HT-29 (cell line): ENCODE data around the gene SPSB1. TPM values are rescaled to one million over a fixed set of nuclear protein-coding genes. Genes with fewer than 3 reads are reported as not detected.

Experiments used
- DNase-seq: peaks from one replicate; pipeline ENCODE4 v3.0.0-alpha.2; 2015; ENCODE audit warnings: low spot score
- total RNA-seq: library from RNA; depleted of rRNA; stranded (reverse); fragments of >200 nt; shearing (Covaris generic); gene quantifications from 2 replicates; pipeline ENCODE4 v1.2.3, GENCODE V29; 2014

Gene SPSB1
- total RNA-seq, 1 experiment from 2014 or later: 11.9 TPM

GRCh38 chr1:9299571-9300541 lies 7.2 kb downstream of the SPSB1 start:
- peak; percentile 86 for DNase-seq

GRCh38 chr1:9300573-9300972 lies 7.9 kb downstream of the SPSB1 start:
- DNase-seq: no peak

- DNase-seq: peak; percentile 66
Measured at GRCh38 chr1:9302745-9303524, 10.2 kb downstream of the SPSB1 start.

- no peak for DNase-seq
Measured at GRCh38 chr1:9303916-9304315, 11.2 kb downstream of the SPSB1 start.

GRCh38 chr1:9305216-9305615 lies 12.5 kb downstream of the SPSB1 start:
- DNase-seq: no peak

GRCh38 chr1:9306006-9306405 lies 13.3 kb downstream of the SPSB1 start:
- no peak for DNase-seq

GRCh38 chr1:9307303-9307702 lies 14.6 kb downstream of the SPSB1 start:
- no peak for DNase-seq

- DNase-seq: no peak
Measured at GRCh38 chr1:9308236-9308785, 15.6 kb downstream of the SPSB1 start.

GRCh38 chr1:9309080-9309479 lies 16.4 kb downstream of the SPSB1 start:
- DNase-seq: no peak

- no peak for DNase-seq
Measured at GRCh38 chr1:9309991-9310390, 17.3 kb downstream of the SPSB1 start.

GRCh38 chr1:9311029-9311428 lies 18.3 kb downstream of the SPSB1 start:
- DNase-seq: no peak

GRCh38 chr1:9311479-9311878 lies 18.8 kb downstream of the SPSB1 start:
- no peak for DNase-seq

GRCh38 chr1:9312168-9312720 lies 19.6 kb downstream of the SPSB1 start:
- no peak for DNase-seq

- DNase-seq: no peak
Measured at GRCh38 chr1:9313576-9313975, 20.9 kb downstream of the SPSB1 start.

- DNase-seq: no peak
Measured at GRCh38 chr1:9314111-9314510, 21.4 kb downstream of the SPSB1 start.

- DNase-seq: no peak
Measured at GRCh38 chr1:9314711-9315379, 22.2 kb downstream of the SPSB1 start.

- DNase-seq: no peak
Measured at GRCh38 chr1:9315411-9316079, 22.9 kb downstream of the SPSB1 start.

- DNase-seq: no peak
Measured at GRCh38 chr1:9316080-9316444, 23.4 kb downstream of the SPSB1 start.

GRCh38 chr1:9316512-9316911 lies 23.8 kb downstream of the SPSB1 start:
- no peak for DNase-seq

- no peak for DNase-seq
Measured at GRCh38 chr1:9317072-9317471, 24.4 kb downstream of the SPSB1 start.
